ENCODE data around the gene KCNT1.

Gene KCNT1

GRCh38 chr9:135819905-135820304, 117.9 kb downstream of the KCNT1 start:
- DNase-seq (ENCODE audit: low read depth), result no peak

GRCh38 chr9:135820661-135821060, 118.7 kb downstream of the KCNT1 start:
- DNase-seq (ENCODE audit: low read depth), result no peak

GRCh38 chr9:135821116-135821515, 119.1 kb downstream of the KCNT1 start:
- DNase-seq (ENCODE audit: low read depth), result no peak

- DNase-seq (ENCODE audit: low read depth), result no peak
These were observed 119.9 kb downstream of the KCNT1 start for GRCh38 chr9:135821733-135822373.

GRCh38 chr9:135822374-135822755, 120.4 kb downstream of the KCNT1 start:
- DNase-seq (ENCODE audit: low read depth), result no peak

- no peak for DNase-seq (ENCODE audit: low read depth)
These were observed 121.1 kb downstream of the KCNT1 start for GRCh38 chr9:135823036-135823435.

- DNase-seq (ENCODE audit: low read depth), result no peak
These were observed 123.6 kb downstream of the KCNT1 start for GRCh38 chr9:135825435-135826187.

GRCh38 chr9:135826188-135826545, 124.2 kb downstream of the KCNT1 start:
- no peak for DNase-seq (ENCODE audit: low read depth)

- no peak for DNase-seq (ENCODE audit: low read depth)
These were observed 125.3 kb downstream of the KCNT1 start for GRCh38 chr9:135827301-135827700.

GRCh38 chr9:135827866-135828580, 126.0 kb downstream of the KCNT1 start:
- DNase-seq (ENCODE audit: low read depth), result no peak

GRCh38 chr9:135828656-135829055, 126.7 kb downstream of the KCNT1 start:
- DNase-seq (ENCODE audit: low read depth), result no peak

GRCh38 chr9:135830496-135830895, 128.5 kb downstream of the KCNT1 start:
- no peak for DNase-seq (ENCODE audit: low read depth)

- no peak for DNase-seq (ENCODE audit: low read depth)
These were observed 131.9 kb downstream of the KCNT1 start for GRCh38 chr9:135833864-135834263.

- DNase-seq (ENCODE audit: low read depth), result no peak
These were observed 133.1 kb downstream of the KCNT1 start for GRCh38 chr9:135835131-135835530.

- no peak for DNase-seq (ENCODE audit: low read depth)
These were observed 137.5 kb downstream of the KCNT1 start for GRCh38 chr9:135839516-135839915.

GRCh38 chr9:135840107-135840506, 138.1 kb downstream of the KCNT1 start:
- no peak for DNase-seq (ENCODE audit: low read depth)

GRCh38 chr9:135840539-135840938, 138.6 kb downstream of the KCNT1 start:
- no peak for DNase-seq (ENCODE audit: low read depth)
